Tibial nerve (tissue), 4 donors: ENCODE results near the gene PRDM10. TPM values are rescaled to one million over a fixed set of nuclear protein-coding genes. Genes with fewer than 3 reads are reported as not detected.
"Not testable (repeated sequence)": the region's sequence is repeated elsewhere in the genome, so short reads cannot be mapped to it uniquely, and the experiment has no call there.

Experiments
- DNase-seq, 2 donors: peaks; one replicate each; pipeline ENCODE4 v3.0.0-alpha.2; 2019; ENCODE audit warnings: low spot score in 2 of 2
- H3K27ac ChIP-seq, 4 donors: fragments of 200-600 bp; sonication (generic) in 3 of 4; one replicate each; pipeline ENCODE4 v1.5.1; 2017 to 2019; ENCODE audit warnings: mild to moderate bottlenecking in 1 of 4
- H3K27me3 ChIP-seq, 2 donors: fragments of 200-600 bp; sonication (generic) in 1 of 2; one replicate each; pipeline versions ENCODE4 v1.5.1 to v1.6.0; 2017 to 2019
- H3K36me3 ChIP-seq, 3 donors: fragments of 200-600 bp; sonication (generic); one replicate each; pipeline ENCODE4 v1.5.1; 2018 to 2019
- H3K4me1 ChIP-seq, 4 donors: fragments of 200-600 bp; sonication (generic) in 3 of 4; one replicate each; pipeline ENCODE4 v1.5.1; 2017 to 2019
- H3K4me3 ChIP-seq, 4 donors: fragments of 200-600 bp; sonication (generic) in 3 of 4; one replicate each; pipeline ENCODE4 v1.5.1; 2017 to 2019; ENCODE audit warnings: mild to moderate bottlenecking in 1 of 4, moderate library complexity in 1 of 4
- H3K9me3 ChIP-seq, 4 donors: fragments of 200-600 bp; sonication (generic) in 3 of 4; one replicate each; pipeline ENCODE4 v1.5.1; 2017 to 2019
- CTCF ChIP-seq, 5 experiments: fragments of 200-600 bp in 3 of 5; fragments of 450-650 bp in 2 of 5; sonication (generic) in 3 of 5; IDR thresholded peaks; one replicate each; pipeline ENCODE4 v1.5.1; 2016 to 2019; ENCODE audit warnings: antibody characterized with exemption in 5 of 5, mild to moderate bottlenecking in 3 of 5, moderate library complexity in 2 of 5
- EP300 ChIP-seq, 2 donors: sonication (generic); formaldehyde crosslinking; IDR thresholded peaks; one replicate each; pipeline ENCODE4 v1.6.1; 2017; ENCODE audit warnings: antibody characterized with exemption in 2 of 2, mild to moderate bottlenecking in 1 of 2
- POLR2A ChIP-seq, 2 donors: fragments of 450-650 bp; IDR thresholded peaks; one replicate each; pipeline ENCODE4 v1.6.1; 2017; ENCODE audit warnings: antibody characterized with exemption in 2 of 2, mild to moderate bottlenecking in 2 of 2, moderate library complexity in 2 of 2
- WGBS, 2 donors: methylation state at CpG; one replicate each; pipeline ENCODE4 v1.1.5; 2018; 5-methylcytosine and 5-hydroxymethylcytosine counted together
- total RNA-seq, 4 donors: library from RNA; depleted of rRNA; stranded (reverse); fragments of >200 nt; gene quantifications; one replicate each; pipeline ENCODE4 v1.1.0, GENCODE V29; 2016

PRDM10 gene
- total RNA-seq, 4 donors from 2014 or later = 9.2 to 23.1 (median 11.0) TPM

GRCh38 chr11:130025371-130025770 lies 22.7 kb upstream of the PRDM10 start:
- no peak for DNase-seq
- Histone ChIP-seq H3K4me1 (no peaks in the 10 kb centered on the region), H3K27me3 (no peaks in the 10 kb centered on the region), H3K9me3 (no peaks in the 10 kb centered on the region), H3K36me3 (no peaks in the 10 kb centered on the region), H3K4me3 (no peak overlapping the region), H3K27ac (no peak overlapping the region)
- 95 to 100% methylated on average over 1 of the region's 1 CpG for WGBS, 2 donors
- TF ChIP-seq EP300 (IDR thresholded peaks at IDR 0.05) = no peak
- TF ChIP-seq CTCF (IDR thresholded peaks at IDR 0.05) = no peak
- no peak for TF ChIP-seq POLR2A (IDR thresholded peaks at IDR 0.05)

DNA sequence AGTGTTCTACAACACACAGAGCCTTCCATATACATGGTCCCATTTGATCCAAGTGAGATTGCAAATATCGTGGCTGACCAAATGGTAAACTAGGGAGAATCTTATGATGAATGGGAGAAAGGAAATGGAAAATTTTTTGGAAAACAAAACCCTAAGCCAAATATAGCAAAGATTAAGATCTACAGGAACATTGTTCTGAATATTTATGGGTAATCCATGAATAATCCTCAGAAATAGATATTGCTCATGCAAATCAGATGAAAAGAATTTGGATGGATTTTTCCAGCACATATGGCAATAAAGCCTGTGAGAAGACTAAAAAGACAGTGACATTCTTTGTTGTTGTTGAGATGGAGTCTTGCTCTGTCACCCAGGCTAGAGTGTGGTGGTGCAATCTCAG lies 21.7 kb upstream of the PRDM10 start:
- Histone ChIP-seq H3K4me3 (no peak overlapping the region), H3K27me3 (no peaks in the 10 kb centered on the region), H3K27ac (no peak overlapping the region), H3K36me3 (no peaks in the 10 kb centered on the region), H3K4me1 (no peaks in the 10 kb centered on the region), H3K9me3 (no peaks in the 10 kb centered on the region)
- no peak for DNase-seq
- TF ChIP-seq POLR2A (IDR thresholded peaks at IDR 0.05) (no peak), EP300 (IDR thresholded peaks at IDR 0.05) (no peak), CTCF (IDR thresholded peaks at IDR 0.05) (no peak)
- 48 to 62% methylated on average over 1 of the region's 1 CpG for WGBS, 2 donors

DNA sequence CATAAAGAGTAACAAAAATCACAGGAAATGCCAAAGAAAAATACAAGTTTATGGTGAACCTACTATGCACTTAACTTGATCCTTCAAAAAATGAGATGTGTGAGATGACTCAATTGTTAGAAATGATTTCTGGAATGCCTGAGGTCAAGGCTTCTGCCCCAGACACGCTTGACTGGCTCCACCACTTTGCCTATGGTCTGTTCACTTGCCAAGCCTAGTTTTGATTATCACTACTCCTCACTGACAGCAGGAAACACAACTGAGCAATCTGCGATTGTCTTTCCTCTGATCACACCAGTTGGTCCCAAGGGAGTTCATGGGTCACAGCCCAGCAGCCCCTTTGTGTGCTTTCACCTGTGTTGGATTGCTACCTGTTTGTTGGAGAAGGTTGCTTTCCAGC lies 20.6 kb upstream of the PRDM10 start:
- no peaks in the 10 kb centered on the region for H3K27me3 ChIP-seq
- no peak overlapping the region for H3K27ac ChIP-seq
- DNase-seq = no peak
- H3K4me1 ChIP-seq = no peaks in the 10 kb centered on the region
- H3K36me3 ChIP-seq = no peaks in the 10 kb centered on the region
- TF ChIP-seq CTCF (IDR thresholded peaks at IDR 0.05) = no peak
- TF ChIP-seq POLR2A (IDR thresholded peaks at IDR 0.05) = no peak
- TF ChIP-seq EP300 (IDR thresholded peaks at IDR 0.05) = no peak
- no peak overlapping the region for H3K4me3 ChIP-seq
- H3K9me3 ChIP-seq = no peaks in the 10 kb centered on the region
- 42 to 47% methylated on average over 2 of the region's 2 CpGs for WGBS, 2 donors

- no peaks in the 10 kb centered on the region for H3K36me3 ChIP-seq
- TF ChIP-seq EP300 (IDR thresholded peaks at IDR 0.05) (no peak), POLR2A (IDR thresholded peaks at IDR 0.05) (no peak), CTCF (IDR thresholded peaks at IDR 0.05) (no peak)
- 94 to 96% methylated on average over 2 of the region's 2 CpGs for WGBS, 2 donors
- no peaks in the 10 kb centered on the region for H3K27me3 ChIP-seq
- H3K4me3 ChIP-seq = no peak overlapping the region
- no peaks in the 10 kb centered on the region for H3K4me1 ChIP-seq
- H3K9me3 ChIP-seq = no peaks in the 10 kb centered on the region
- H3K27ac ChIP-seq = no peak overlapping the region
- DNase-seq = no peak
Observed at GRCh38 chr11:130022799-130023198, 20.2 kb upstream of the PRDM10 start.

DNA sequence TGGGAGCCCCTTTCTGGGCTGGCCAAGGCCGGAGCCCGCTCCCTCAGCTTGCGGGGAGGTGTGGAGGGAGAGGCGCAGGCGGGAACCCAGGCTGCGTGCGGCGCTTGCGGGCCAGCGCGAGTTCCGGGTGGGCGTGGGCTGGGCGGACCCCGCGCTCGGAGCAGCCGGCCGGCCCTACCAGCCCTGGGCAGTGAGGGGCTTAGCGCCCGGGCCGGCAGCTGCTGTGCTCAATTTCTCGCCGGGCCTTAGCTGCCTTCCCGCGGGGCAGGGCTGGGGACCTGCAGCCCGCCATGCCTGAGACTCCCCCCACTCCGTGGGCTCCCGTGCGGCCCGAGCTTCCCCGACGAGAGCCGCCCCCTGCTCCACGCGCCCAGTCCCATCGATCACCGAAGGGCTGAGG lies 19.0 kb upstream of the PRDM10 start:
- not testable (repeated sequence) for DNase-seq, H3K27me3 ChIP-seq, H3K4me1 ChIP-seq, H3K27ac ChIP-seq, H3K36me3 ChIP-seq, H3K4me3 ChIP-seq, H3K9me3 ChIP-seq
- WGBS, 2 donors = 96 to 98% methylated on average over 18 to 26 of the region's 38 CpGs

GRCh38 chr11:130020323-130020722 lies 17.7 kb upstream of the PRDM10 start:
- 68 to 70% methylated on average over 4 of the region's 4 CpGs for WGBS, 2 donors
- TF ChIP-seq POLR2A (IDR thresholded peaks at IDR 0.05) (no peak), EP300 (IDR thresholded peaks at IDR 0.05) (no peak), CTCF (IDR thresholded peaks at IDR 0.05) (no peak)
- no peaks in the 10 kb centered on the region for H3K27me3 ChIP-seq
- no peak for DNase-seq
- no peaks in the 10 kb centered on the region for H3K4me1 ChIP-seq
- no peaks in the 10 kb centered on the region for H3K9me3 ChIP-seq
- H3K36me3 ChIP-seq = no peaks in the 10 kb centered on the region
- H3K27ac ChIP-seq = no peak overlapping the region
- H3K4me3 ChIP-seq = no peak overlapping the region

- H3K9me3 ChIP-seq, DNase-seq, H3K4me1 ChIP-seq, H3K27me3 ChIP-seq, H3K36me3 ChIP-seq, H3K27ac ChIP-seq, H3K4me3 ChIP-seq: not testable (repeated sequence)
- 99 to 100% methylated on average over 3 of the region's 3 CpGs for WGBS, 2 donors
Observed at GRCh38 chr11:130015846-130016245, 13.2 kb upstream of the PRDM10 start.
